ENCODE results near the gene TTI1.

The TTI1 gene

DNA sequence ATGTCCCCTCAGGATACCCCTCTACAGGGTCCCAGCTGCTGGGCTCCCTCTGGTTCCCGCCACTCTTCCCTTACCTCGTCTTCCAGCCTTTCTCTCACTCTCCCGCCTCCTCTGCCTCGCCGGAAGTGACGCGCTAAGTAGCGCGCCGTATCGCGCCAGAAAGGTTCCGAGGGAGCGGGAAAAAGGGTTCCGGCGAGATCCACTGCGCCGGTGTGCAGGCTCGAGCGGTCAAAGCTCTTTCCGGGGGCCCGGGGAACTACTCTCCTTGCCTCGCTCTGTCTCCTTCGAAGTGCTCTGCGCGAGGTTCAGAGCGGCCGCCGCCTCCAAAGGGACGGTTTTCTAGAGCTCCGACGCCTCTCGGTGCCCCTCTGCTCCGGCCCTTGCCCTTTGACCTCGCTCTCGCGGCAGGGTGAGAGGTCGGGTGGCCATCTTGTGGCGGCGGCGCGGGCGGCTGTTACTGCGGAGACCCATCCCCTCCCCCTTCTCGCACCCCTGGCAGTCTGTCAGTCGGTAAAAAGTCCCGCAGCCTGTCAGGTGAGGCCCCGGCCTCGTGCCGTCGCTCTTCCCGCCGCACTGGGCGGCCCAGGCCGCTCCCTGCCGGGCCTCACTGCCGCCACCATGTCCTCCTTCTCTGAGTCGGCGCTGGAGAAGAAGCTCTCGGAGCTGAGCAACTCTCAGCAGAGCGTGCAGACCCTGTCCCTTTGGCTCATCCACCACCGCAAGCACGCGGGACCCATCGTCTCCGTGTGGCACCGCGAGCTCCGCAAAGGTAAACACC, at the start of gene TTI1, which contains the start of gene RPRD1B (continued):
- TF ChIP-seq PRDM1 (tag by site-specific recombination; IDR thresholded peaks at IDR 0.05) (peak; percentile 85), ZNF2 (tag by site-specific recombination; IDR thresholded peaks at IDR 0.05) (peak; percentile 54; the same call in 1 of the 2 replicates), ZNF501 (tag by site-specific recombination; IDR thresholded peaks at IDR 0.05) (0 out of 2 replicates have a peak, but pooled peaks have one; percentile 27), MYNN (tag by site-specific recombination; IDR thresholded peaks at IDR 0.05; ENCODE audit: borderline replicate concordance) (no peak), ZNF677 (tag by site-specific recombination; IDR thresholded peaks at IDR 0.05) (no peak), ZNF785 (tag by site-specific recombination; IDR thresholded peaks at IDR 0.05) (no peak), GLI4 (tag by site-specific recombination; IDR thresholded peaks at IDR 0.05) (no peak), ZNF292 (tag by site-specific recombination; IDR thresholded peaks at IDR 0.05; ENCODE audit: borderline replicate concordance, low read depth) (no peak), ZNF248 (tag by site-specific recombination; IDR thresholded peaks at IDR 0.05) (no peak), ZNF10 (tag by site-specific recombination; IDR thresholded peaks at IDR 0.05) (no peak), ZNF610 (tag by site-specific recombination; IDR thresholded peaks at IDR 0.05; ENCODE audit: borderline replicate concordance) (0 out of 2 replicates have a peak, but pooled peaks have one; percentile 25), ZNF514 (tag by site-specific recombination; IDR thresholded peaks at IDR 0.05) (no peak), ZSCAN30 (tag by site-specific recombination; IDR thresholded peaks at IDR 0.05) (0 out of 2 replicates have a peak, but pooled peaks have one; percentile 15), ZBTB1 (tag by site-specific recombination; IDR thresholded peaks at IDR 0.05) (no peak), REPIN1 (tag by site-specific recombination; IDR thresholded peaks at IDR 0.05; ENCODE audit: low read depth) (no peak; the same call in 1 of the 2 replicates), ZNF560 (tag by site-specific recombination; IDR thresholded peaks at IDR 0.05; ENCODE audit: borderline replicate concordance) (no peak), ZNF747 (tag by site-specific recombination; IDR thresholded peaks at IDR 0.05) (no peak), ZBTB20 (tag by site-specific recombination; IDR thresholded peaks at IDR 0.05) (peak; percentile 99), ZFHX2 (tag by site-specific recombination; conservative IDR thresholded peaks at IDR 0.05) (peak; percentile 41; the same call in 1 of the 2 replicates), ZNF843 (tag by site-specific recombination; IDR thresholded peaks at IDR 0.05) (peak; percentile 52; the same call in 1 of the 2 replicates), ZNF529 (tag by site-specific recombination; IDR thresholded peaks at IDR 0.05; ENCODE audit: insufficient replicate concordance) (no peak), ZBTB17 (tag by site-specific recombination; IDR thresholded peaks at IDR 0.05) (peak; percentile 93), ZNF76 (tag by site-specific recombination; IDR thresholded peaks at IDR 0.05; ENCODE audit: borderline replicate concordance, low read depth) (peak; percentile 76), YY1 (tag by site-specific recombination; IDR thresholded peaks at IDR 0.05) (peak; percentile 95), ZEB2 (tag by site-specific recombination; IDR thresholded peaks at IDR 0.05) (peak; percentile 70; the same call in 1 of the 2 replicates), ZIC2 (tag by site-specific recombination; IDR thresholded peaks at IDR 0.05) (no peak), ZNF341 (tag by site-specific recombination; IDR thresholded peaks at IDR 0.05; ENCODE audit: low read depth) (peak; percentile 93)
- TF ChIP-seq, protein P1, sequence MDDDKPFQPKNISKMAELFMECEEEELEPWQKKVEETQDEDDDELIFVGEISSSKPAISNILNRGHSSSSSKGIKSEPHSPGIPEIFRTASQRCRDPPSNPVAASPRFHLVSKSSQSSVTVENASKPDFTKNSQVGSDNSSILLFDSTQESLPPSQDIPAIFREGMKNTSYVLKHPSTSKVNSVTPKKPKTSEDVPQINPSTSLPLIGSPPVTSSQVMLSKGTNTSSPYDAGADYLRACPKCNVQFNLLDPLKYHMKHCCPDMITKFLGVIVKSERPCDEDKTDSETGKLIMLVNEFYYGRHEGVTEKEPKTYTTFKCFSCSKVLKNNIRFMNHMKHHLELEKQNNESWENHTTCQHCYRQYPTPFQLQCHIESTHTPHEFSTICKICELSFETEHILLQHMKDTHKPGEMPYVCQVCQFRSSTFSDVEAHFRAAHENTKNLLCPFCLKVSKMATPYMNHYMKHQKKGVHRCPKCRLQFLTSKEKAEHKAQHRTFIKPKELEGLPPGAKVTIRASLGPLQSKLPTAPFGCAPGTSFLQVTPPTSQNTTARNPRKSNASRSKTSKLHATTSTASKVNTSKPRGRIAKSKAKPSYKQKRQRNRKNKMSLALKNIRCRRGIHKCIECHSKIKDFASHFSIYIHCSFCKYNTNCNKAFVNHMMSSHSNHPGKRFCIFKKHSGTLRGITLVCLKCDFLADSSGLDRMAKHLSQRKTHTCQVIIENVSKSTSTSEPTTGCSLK (tag by site-specific recombination; IDR thresholded peaks at IDR 0.05), result no peak
- TF ChIP-seq, protein P2, sequence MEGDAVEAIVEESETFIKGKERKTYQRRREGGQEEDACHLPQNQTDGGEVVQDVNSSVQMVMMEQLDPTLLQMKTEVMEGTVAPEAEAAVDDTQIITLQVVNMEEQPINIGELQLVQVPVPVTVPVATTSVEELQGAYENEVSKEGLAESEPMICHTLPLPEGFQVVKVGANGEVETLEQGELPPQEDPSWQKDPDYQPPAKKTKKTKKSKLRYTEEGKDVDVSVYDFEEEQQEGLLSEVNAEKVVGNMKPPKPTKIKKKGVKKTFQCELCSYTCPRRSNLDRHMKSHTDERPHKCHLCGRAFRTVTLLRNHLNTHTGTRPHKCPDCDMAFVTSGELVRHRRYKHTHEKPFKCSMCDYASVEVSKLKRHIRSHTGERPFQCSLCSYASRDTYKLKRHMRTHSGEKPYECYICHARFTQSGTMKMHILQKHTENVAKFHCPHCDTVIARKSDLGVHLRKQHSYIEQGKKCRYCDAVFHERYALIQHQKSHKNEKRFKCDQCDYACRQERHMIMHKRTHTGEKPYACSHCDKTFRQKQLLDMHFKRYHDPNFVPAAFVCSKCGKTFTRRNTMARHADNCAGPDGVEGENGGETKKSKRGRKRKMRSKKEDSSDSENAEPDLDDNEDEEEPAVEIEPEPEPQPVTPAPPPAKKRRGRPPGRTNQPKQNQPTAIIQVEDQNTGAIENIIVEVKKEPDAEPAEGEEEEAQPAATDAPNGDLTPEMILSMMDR (tag by site-specific recombination; IDR thresholded peaks at IDR 0.05), result peak; percentile 60; the same call in 1 of the 2 replicates
- TF ChIP-seq, protein P3, sequence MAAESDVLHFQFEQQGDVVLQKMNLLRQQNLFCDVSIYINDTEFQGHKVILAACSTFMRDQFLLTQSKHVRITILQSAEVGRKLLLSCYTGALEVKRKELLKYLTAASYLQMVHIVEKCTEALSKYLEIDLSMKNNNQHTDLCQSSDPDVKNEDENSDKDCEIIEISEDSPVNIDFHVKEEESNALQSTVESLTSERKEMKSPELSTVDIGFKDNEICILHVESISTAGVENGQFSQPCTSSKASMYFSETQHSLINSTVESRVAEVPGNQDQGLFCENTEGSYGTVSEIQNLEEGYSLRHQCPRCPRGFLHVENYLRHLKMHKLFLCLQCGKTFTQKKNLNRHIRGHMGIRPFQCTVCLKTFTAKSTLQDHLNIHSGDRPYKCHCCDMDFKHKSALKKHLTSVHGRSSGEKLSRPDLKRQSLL (tag by site-specific recombination; IDR thresholded peaks at IDR 0.05), result peak; percentile 28; the same call in 1 of the 2 replicates
- TF ChIP-seq, protein P4, sequence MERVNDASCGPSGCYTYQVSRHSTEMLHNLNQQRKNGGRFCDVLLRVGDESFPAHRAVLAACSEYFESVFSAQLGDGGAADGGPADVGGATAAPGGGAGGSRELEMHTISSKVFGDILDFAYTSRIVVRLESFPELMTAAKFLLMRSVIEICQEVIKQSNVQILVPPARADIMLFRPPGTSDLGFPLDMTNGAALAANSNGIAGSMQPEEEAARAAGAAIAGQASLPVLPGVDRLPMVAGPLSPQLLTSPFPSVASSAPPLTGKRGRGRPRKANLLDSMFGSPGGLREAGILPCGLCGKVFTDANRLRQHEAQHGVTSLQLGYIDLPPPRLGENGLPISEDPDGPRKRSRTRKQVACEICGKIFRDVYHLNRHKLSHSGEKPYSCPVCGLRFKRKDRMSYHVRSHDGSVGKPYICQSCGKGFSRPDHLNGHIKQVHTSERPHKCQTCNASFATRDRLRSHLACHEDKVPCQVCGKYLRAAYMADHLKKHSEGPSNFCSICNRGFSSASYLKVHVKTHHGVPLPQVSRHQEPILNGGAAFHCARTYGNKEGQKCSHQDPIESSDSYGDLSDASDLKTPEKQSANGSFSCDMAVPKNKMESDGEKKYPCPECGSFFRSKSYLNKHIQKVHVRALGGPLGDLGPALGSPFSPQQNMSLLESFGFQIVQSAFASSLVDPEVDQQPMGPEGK (tag by site-specific recombination; IDR thresholded peaks at IDR 0.05), result no peak
- TF ChIP-seq, protein P5, sequence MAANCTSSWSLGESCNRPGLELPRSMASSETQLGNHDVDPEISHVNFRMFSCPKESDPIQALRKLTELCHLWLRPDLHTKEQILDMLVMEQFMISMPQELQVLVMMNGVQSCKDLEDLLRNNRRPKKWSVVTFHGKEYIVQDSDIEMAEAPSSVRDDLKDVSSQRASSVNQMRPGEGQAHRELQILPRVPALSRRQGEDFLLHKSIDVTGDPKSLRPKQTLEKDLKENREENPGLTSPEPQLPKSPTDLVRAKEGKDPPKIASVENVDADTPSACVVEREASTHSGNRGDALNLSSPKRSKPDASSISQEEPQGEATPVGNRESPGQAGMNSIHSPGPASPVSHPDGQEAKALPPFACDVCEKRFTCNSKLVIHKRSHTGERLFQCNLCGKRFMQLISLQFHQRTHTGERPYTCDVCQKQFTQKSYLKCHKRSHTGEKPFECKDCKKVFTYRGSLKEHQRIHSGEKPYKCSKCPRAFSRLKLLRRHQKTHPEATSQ (tag by site-specific recombination; IDR thresholded peaks at IDR 0.05), result peak; percentile 64; the same call in 1 of the 2 replicates

Data from HEK293 (cell line).